ENCODE results near the gene KRTAP10-7. TPM values are rescaled to one million over a fixed set of nuclear protein-coding genes. Genes with fewer than 3 reads are reported as not detected.
A peak's percentile ranks its signal among the peaks of the same experiment; 100 is the strongest.

The KRTAP10-7 gene
- total RNA-seq, 1 experiment from 2014 or later = not detected

- Histone ChIP-seq H3K4me2 (ENCODE audit: insufficient read depth, insufficient read length, low read length) (no peak overlapping the region), H4K20me1 (ENCODE audit: control insufficient read depth, insufficient read depth, insufficient read length) (no peaks in the 10 kb centered on the region), H2BK15ac (ENCODE audit: low read depth, low read length) (no peak overlapping the region), H3K23ac (ENCODE audit: insufficient read length, low read depth, low read length) (no peak overlapping the region), H3K18ac (ENCODE audit: insufficient read length, low read depth, low read length) (no peak overlapping the region), H3T11ph (ENCODE audit: low read length) (no peak overlapping the region), H3K4me1 (ENCODE audit: insufficient read depth, low read length) (no peaks in the 10 kb centered on the region; the same call in 1 of the 2 replicates), H2BK20ac (ENCODE audit: low read depth, low read length, poor library complexity, severe bottlenecking) (no peak overlapping the region), H2BK120ac (ENCODE audit: low read depth, low read length, poor library complexity, severe bottlenecking) (no peak overlapping the region), H3K23me2 (ENCODE audit: insufficient read length, low read depth, low read length, poor library complexity, severe bottlenecking) (no peaks in the 10 kb centered on the region), H2BK12ac (ENCODE audit: insufficient read length, low read depth, low read length) (no peak overlapping the region), H4K8ac (replicated peaks; ENCODE audit: insufficient read length, low read depth, low read length) (no peak overlapping the region), H2AK5ac (ENCODE audit: insufficient read length, low read length) (no peak overlapping the region), H3K27me3 (ENCODE audit: insufficient read depth, low read length) (no peaks in the 10 kb centered on the region), H3K9me3 (ENCODE audit: control insufficient read depth, low read depth, low read length) (no peaks in the 10 kb centered on the region), H4K5ac (ENCODE audit: insufficient read length, low read depth, low read length) (no peak overlapping the region), H3K56ac (ENCODE audit: insufficient read length, low read depth, low read length) (no peak overlapping the region), H3K4ac (ENCODE audit: low read depth, low read length) (no peak overlapping the region), H3K27ac (ENCODE audit: insufficient read length, low read depth, low read length) (no peak overlapping the region), H3K79me2 (ENCODE audit: insufficient read depth, low read length) (no peaks in the 10 kb centered on the region), H4K91ac (ENCODE audit: insufficient read length, low read depth, low read length) (no peak overlapping the region), H3K79me1 (ENCODE audit: insufficient read depth, low read depth, low read length, poor library complexity, severe bottlenecking) (no peaks in the 10 kb centered on the region), H2AFZ (ENCODE audit: low read length) (no peak overlapping the region), H3K9ac (ENCODE audit: extremely low read depth, insufficient read length, low read length) (no peak overlapping the region), H2BK5ac (ENCODE audit: insufficient read length, low read length) (no peak overlapping the region), H3K14ac (ENCODE audit: insufficient read depth, low read length) (peak overlapping the region; percentile 33; the same call in 1 of the 2 replicates)
- H3K9me3 Mint-ChIP-seq = peaks cover 0 to 3% of the 10 kb centered on the region in 2 experiments; a peak in 2 of 5 replicates
- no peak for TF ChIP-seq CTCF (conservative IDR thresholded peaks at IDR 0.05)
- WGBS (ENCODE audit: extremely low coverage, insufficient read length, low lambda C conversion rate) = no CpG with 5 or more reads among the region's 24 CpGs
- H3K4me1 Mint-ChIP-seq = peaks cover 27 to 31% of the 10 kb centered on the region in 2 experiments
- no peaks in the 10 kb centered on the region for H3K36me3 Mint-ChIP-seq (ENCODE audit: insufficient read depth in 1 of 3, low read depth in 3 of 3)
- peaks cover 7% of the 10 kb centered on the region; the same call in 1 of the 2 replicates for H3K27me3 Mint-ChIP-seq (ENCODE audit: low read depth)
- no peak overlapping the region; a peak in 1 of 7 replicates for H3K27ac Mint-ChIP-seq
- no peak overlapping the region for H3K4me3 Mint-ChIP-seq
- DNase-seq = no peak
These were observed 10.7 kb upstream of the KRTAP10-7 start for GRCh38 chr21:44589586-44590305.

Measured in H9 (cell line).